Fibroblast of the aortic adventitia (primary cell): ENCODE results near the gene CEP170B. TPM values are rescaled to one million over a fixed set of nuclear protein-coding genes. Genes with fewer than 3 reads are reported as not detected.

Experiments
- DNase-seq: peaks from one replicate; pipeline ENCODE4 v3.0.0-alpha.2; 2010; ENCODE audit warnings: low read depth
- H3K4me3 ChIP-seq: 2 replicates; pipeline ENCODE4 v1.5.1; 2011; ENCODE audit warnings: low read depth, mild to moderate bottlenecking, control low read depth, low read length, moderate library complexity
- total RNA-seq: library from RNA; depleted of rRNA; stranded (reverse); fragments of >200 nt; gene quantifications from 2 replicates; pipeline ENCODE4 v1.2.3, GENCODE V29; 2012; ENCODE audit warnings: low replicate concordance
- TF ChIP-seq, protein P1 (sequence below): IDR thresholded peaks from 2 replicates; pipeline ENCODE4 v1.5.1; 2011; ENCODE audit warnings: mild to moderate bottlenecking, low read length, control low read depth, inconsistent platforms; ENCODE audit not compliant: insufficient read depth

CEP170B gene
- total RNA-seq, 1 donor = 18.2 TPM

- DNase-seq = no peak
- TF ChIP-seq, protein P1, sequence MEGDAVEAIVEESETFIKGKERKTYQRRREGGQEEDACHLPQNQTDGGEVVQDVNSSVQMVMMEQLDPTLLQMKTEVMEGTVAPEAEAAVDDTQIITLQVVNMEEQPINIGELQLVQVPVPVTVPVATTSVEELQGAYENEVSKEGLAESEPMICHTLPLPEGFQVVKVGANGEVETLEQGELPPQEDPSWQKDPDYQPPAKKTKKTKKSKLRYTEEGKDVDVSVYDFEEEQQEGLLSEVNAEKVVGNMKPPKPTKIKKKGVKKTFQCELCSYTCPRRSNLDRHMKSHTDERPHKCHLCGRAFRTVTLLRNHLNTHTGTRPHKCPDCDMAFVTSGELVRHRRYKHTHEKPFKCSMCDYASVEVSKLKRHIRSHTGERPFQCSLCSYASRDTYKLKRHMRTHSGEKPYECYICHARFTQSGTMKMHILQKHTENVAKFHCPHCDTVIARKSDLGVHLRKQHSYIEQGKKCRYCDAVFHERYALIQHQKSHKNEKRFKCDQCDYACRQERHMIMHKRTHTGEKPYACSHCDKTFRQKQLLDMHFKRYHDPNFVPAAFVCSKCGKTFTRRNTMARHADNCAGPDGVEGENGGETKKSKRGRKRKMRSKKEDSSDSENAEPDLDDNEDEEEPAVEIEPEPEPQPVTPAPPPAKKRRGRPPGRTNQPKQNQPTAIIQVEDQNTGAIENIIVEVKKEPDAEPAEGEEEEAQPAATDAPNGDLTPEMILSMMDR = no peak
- H3K4me3 ChIP-seq = no peak overlapping the region
Observed at GRCh38 chr14:104925214-104925854, 60.3 kb downstream of the CEP170B start.

GRCh38 chr14:104925855-104926609 is 61.0 kb downstream of the CEP170B start:
- no peak overlapping the region for H3K4me3 ChIP-seq
- TF ChIP-seq, protein P1 = no peak
- no peak for DNase-seq

- TF ChIP-seq, protein P1 = no peak
- H3K4me3 ChIP-seq = no peak overlapping the region
- no peak for DNase-seq
Observed at GRCh38 chr14:104926619-104927431, 61.8 kb downstream of the CEP170B start.

GRCh38 chr14:104927432-104927816 is 62.4 kb downstream of the CEP170B start:
- DNase-seq = no peak
- no peak overlapping the region for H3K4me3 ChIP-seq
- TF ChIP-seq, protein P1 = no peak

- TF ChIP-seq, protein P1 = no peak
- no peak overlapping the region for H3K4me3 ChIP-seq
- DNase-seq = no peak
Observed at GRCh38 chr14:104927901-104928300, 62.8 kb downstream of the CEP170B start.

DNA sequence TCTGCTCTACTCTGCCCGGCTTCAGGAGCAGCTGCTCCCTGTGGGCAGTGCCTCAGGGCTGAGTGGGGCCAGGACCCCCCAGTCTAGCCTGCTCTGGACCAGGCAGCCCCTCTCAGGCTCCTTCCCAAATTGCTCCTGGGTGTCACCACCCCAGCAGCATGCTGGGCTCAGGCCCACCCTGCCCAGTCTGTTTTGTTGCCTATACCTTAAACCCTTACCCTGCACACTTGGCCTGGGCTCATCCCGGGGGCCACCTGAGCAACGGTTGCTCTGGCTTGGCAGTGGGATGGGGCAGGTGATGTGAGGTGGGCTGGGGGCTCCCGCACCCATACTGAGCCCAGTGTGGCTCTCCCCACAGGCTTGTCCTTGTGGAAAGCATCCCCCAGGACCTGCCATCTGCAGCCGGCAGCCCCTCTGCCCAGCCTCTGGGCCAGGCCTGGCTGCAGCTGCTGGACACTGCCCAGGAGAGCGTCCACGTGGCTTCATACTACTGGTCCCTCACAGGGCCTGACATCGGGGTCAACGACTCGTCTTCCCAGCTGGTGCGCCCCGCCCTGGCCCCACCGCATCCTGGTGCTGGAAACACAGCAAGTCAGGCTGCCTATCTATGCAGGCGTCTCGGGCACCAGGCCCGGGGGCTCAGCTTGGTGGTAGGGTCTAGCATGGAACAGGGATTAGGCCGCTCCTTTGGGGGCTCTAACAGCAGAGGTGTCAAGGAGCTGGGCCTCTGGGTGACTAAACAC is 63.5 kb downstream of the CEP170B start:
- no peak overlapping the region for H3K4me3 ChIP-seq
- TF ChIP-seq, protein P1 = no peak
- DNase-seq = no peak
